Activated naive CD8-positive, alpha-beta T cell treated with anti-CD3 and anti-CD28 coated beads for 36 hours (primary cell): Measurements from ENCODE around the gene NDUFV2. TPM values are rescaled to one million over a fixed set of nuclear protein-coding genes. Genes with fewer than 3 reads are reported as not detected.

Experiments used
- DNase-seq: peaks from one replicate; pipeline ENCODE4 v3.0.0; 2021
- H3K27ac Mint-ChIP-seq: one replicate; pipeline ENCODE4 v1.8.0; 2022; ENCODE audit warnings: mild to moderate bottlenecking, moderate library complexity, mixed read lengths
- H3K27me3 Mint-ChIP-seq: one replicate; pipeline ENCODE4 v1.8.0; 2022; ENCODE audit warnings: mild to moderate bottlenecking, mixed read lengths
- H3K36me3 Mint-ChIP-seq: one replicate; pipeline ENCODE4 v1.8.0; 2021; ENCODE audit warnings: mild to moderate bottlenecking, mixed read lengths
- H3K4me1 Mint-ChIP-seq: one replicate; pipeline ENCODE4 v1.8.0; 2021; ENCODE audit warnings: mixed read lengths
- H3K4me3 Mint-ChIP-seq: one replicate; pipeline ENCODE4 v1.8.0; 2022; ENCODE audit warnings: mild to moderate bottlenecking, moderate library complexity, mixed read lengths
- H3K9me3 Mint-ChIP-seq: one replicate; pipeline ENCODE4 v1.8.0; 2022; ENCODE audit warnings: mixed read lengths
- total RNA-seq, 2 experiments: library from RNA; stranded (reverse); gene quantifications; one replicate each; pipeline ENCODE4 v1.2.3, GENCODE V29; 2021

The NDUFV2 gene
- total RNA-seq, 2 experiments from 2014 or later = 302 to 307 TPM

GRCh38 chr18:9174302-9174701 lies 71.8 kb downstream of the NDUFV2 start:
- Mint-ChIP-seq H3K9me3 (peaks cover 9% of the 10 kb centered on the region), H3K4me3 (no peak overlapping the region), H3K36me3 (peaks cover 49% of the 10 kb centered on the region), H3K4me1 (peaks cover 38% of the 10 kb centered on the region), H3K27me3 (no peaks in the 10 kb centered on the region), H3K27ac (no peak overlapping the region)
- no peak for DNase-seq

GRCh38 chr18:9175115-9175514 lies 72.6 kb downstream of the NDUFV2 start:
- no peaks in the 10 kb centered on the region for H3K27me3 Mint-ChIP-seq
- H3K4me1 Mint-ChIP-seq = peaks cover 37% of the 10 kb centered on the region
- H3K4me3 Mint-ChIP-seq = no peak overlapping the region
- peaks cover 4% of the 10 kb centered on the region for H3K9me3 Mint-ChIP-seq
- DNase-seq = no peak
- H3K27ac Mint-ChIP-seq = no peak overlapping the region
- peaks cover 43% of the 10 kb centered on the region for H3K36me3 Mint-ChIP-seq

- H3K4me3 Mint-ChIP-seq = no peak overlapping the region
- DNase-seq = no peak
- no peak overlapping the region for H3K27ac Mint-ChIP-seq
- H3K36me3 Mint-ChIP-seq = peaks cover 27% of the 10 kb centered on the region
- no peaks in the 10 kb centered on the region for H3K9me3 Mint-ChIP-seq
- H3K27me3 Mint-ChIP-seq = no peaks in the 10 kb centered on the region
- H3K4me1 Mint-ChIP-seq = peaks cover 38% of the 10 kb centered on the region
Observed at GRCh38 chr18:9177031-9177430, 74.5 kb downstream of the NDUFV2 start.

GRCh38 chr18:9177466-9177865 lies 75.0 kb downstream of the NDUFV2 start:
- peaks cover 34% of the 10 kb centered on the region for H3K4me1 Mint-ChIP-seq
- H3K36me3 Mint-ChIP-seq = peaks cover 27% of the 10 kb centered on the region
- H3K9me3 Mint-ChIP-seq = no peaks in the 10 kb centered on the region
- H3K4me3 Mint-ChIP-seq = no peak overlapping the region
- no peak overlapping the region for H3K27ac Mint-ChIP-seq
- no peaks in the 10 kb centered on the region for H3K27me3 Mint-ChIP-seq
- DNase-seq = no peak

- Mint-ChIP-seq H3K4me3 (no peak overlapping the region), H3K4me1 (peaks cover 33% of the 10 kb centered on the region), H3K27ac (no peak overlapping the region), H3K27me3 (no peaks in the 10 kb centered on the region), H3K9me3 (no peaks in the 10 kb centered on the region), H3K36me3 (peaks cover 35% of the 10 kb centered on the region)
- no peak for DNase-seq
Observed at GRCh38 chr18:9178557-9178956, 76.1 kb downstream of the NDUFV2 start.

- no peak overlapping the region for H3K27ac Mint-ChIP-seq
Observed at GRCh38 chr18:9181275-9181674, 78.8 kb downstream of the NDUFV2 start.

GRCh38 chr18:9182852-9183399 lies 80.4 kb downstream of the NDUFV2 start:
- Mint-ChIP-seq H3K27ac (peak overlapping the region; percentile 63), H3K4me1 (peaks cover 36% of the 10 kb centered on the region), H3K36me3 (peaks cover 48% of the 10 kb centered on the region), H3K27me3 (no peaks in the 10 kb centered on the region), H3K4me3 (no peak overlapping the region), H3K9me3 (no peaks in the 10 kb centered on the region)
- no peak for DNase-seq

More at GRCh38 chr18:9181275-9181674, 78.8 kb downstream of the NDUFV2 start:
- DNase-seq = no peak
- peaks cover 42% of the 10 kb centered on the region for H3K4me1 Mint-ChIP-seq
- H3K9me3 Mint-ChIP-seq = no peaks in the 10 kb centered on the region
- H3K4me3 Mint-ChIP-seq = no peak overlapping the region
- peaks cover 48% of the 10 kb centered on the region for H3K36me3 Mint-ChIP-seq
- no peaks in the 10 kb centered on the region for H3K27me3 Mint-ChIP-seq

Other genes with a start within 250 kb of the NDUFV2 start
- 10 to 100 TPM; 33.1 to 33.9 TPM for gene ANKRD12, start 34.1 kb downstream of the NDUFV2 start, total RNA-seq
- gene TWSG1, start 232.1 kb downstream of the NDUFV2 start, total RNA-seq = 10 to 100 TPM; 11.3 to 12.8 TPM